K562 (cell line): ENCODE results near the gene FMO1.

ENCODE experiments used
- ATF3 ChIP-seq, 2 experiments: fragments of 450-650 bp in 1 of 2; sonication (generic) in 1 of 2; formaldehyde crosslinking in 1 of 2; IDR thresholded peaks in 1 of 2; conservative IDR thresholded peaks in 1 of 2; 2 replicates each; pipeline versions ENCODE4 v1.6.1 to v1.8.1; 2016 to 2023; ENCODE audit warnings: mild to moderate bottlenecking in 2 of 2, moderate library complexity in 2 of 2, inconsistent platforms in 1 of 2, missing genetic modification reagents in 1 of 2
- BHLHE40 ChIP-seq: IDR thresholded peaks from 2 replicates; pipeline ENCODE4 v1.6.1; 2011; ENCODE audit warnings: low read length, improper control_type of control experiment
- CEBPB ChIP-seq: fragments of 450-650 bp; IDR thresholded peaks from 2 replicates; pipeline ENCODE4 v1.6.1; 2016; ENCODE audit warnings: missing genetic modification characterization, missing compliant biosample characterization
- CEBPZ ChIP-seq: fragments of 150-350 bp; IDR thresholded peaks from 2 replicates; pipeline ENCODE4 v1.6.1; 2014; ENCODE audit warnings: low read depth, mild to moderate bottlenecking, low read length, borderline replicate concordance
- CHCHD3 ChIP-seq: fragments of 250-450 bp; sonication (Bioruptor Pico); IDR thresholded peaks from 2 replicates; pipeline ENCODE4 v2.1.2; 2022; ENCODE audit warnings: mild to moderate bottlenecking
- CHD1 ChIP-seq: fragments of 200-600 bp; sonication (generic); IDR thresholded peaks from one replicate; pipeline ENCODE4 v1.6.1; 2012; ENCODE audit warnings: mild to moderate bottlenecking, moderate library complexity, low read length, inconsistent platforms
- CTCF ChIP-seq, 3 experiments: IDR thresholded peaks in 2 of 3; conservative IDR thresholded peaks in 1 of 3; 2 replicates each; pipeline ENCODE4 v1.5.1; 2011 to 2012; ENCODE audit warnings: low read length in 3 of 3, mild to moderate bottlenecking in 3 of 3, control low read depth in 2 of 3, improper control_type of control experiment in 1 of 3, inconsistent platforms in 1 of 3, low read depth in 1 of 3, mixed read lengths in 1 of 3, moderate library complexity in 1 of 3; ENCODE audit not compliant: insufficient read depth in 2 of 3
- HMGXB4 ChIP-seq: sonication (generic); formaldehyde crosslinking; IDR thresholded peaks from 2 replicates; pipeline ENCODE4 v1.8.1; 2023; ENCODE audit warnings: mild to moderate bottlenecking, missing genetic modification reagents
- JUN ChIP-seq, 2 experiments: sonication (generic) in 1 of 2; formaldehyde crosslinking in 1 of 2; IDR thresholded peaks; 2 replicates each; pipeline versions ENCODE4 v1.6.1 to v1.8.0; 2012 to 2022; ENCODE audit warnings: borderline replicate concordance in 2 of 2, mild to moderate bottlenecking in 2 of 2, improper control_type of control experiment in 1 of 2, low read depth in 1 of 2, low read length in 1 of 2, missing genetic modification reagents in 1 of 2
- KLF16 ChIP-seq: IDR thresholded peaks from 2 replicates; pipeline ENCODE4 v1.6.1; 2016; ENCODE audit warnings: antibody characterized with exemption
- MTA2 ChIP-seq: fragments of 450-650 bp; IDR thresholded peaks from 2 replicates; pipeline ENCODE4 v1.6.1; 2016; ENCODE audit warnings: low read depth
- POLR2A ChIP-seq: fragments of 450-650 bp; conservative IDR thresholded peaks from 2 replicates; pipeline ENCODE4 v1.6.1; 2016
- POLR2AphosphoS5 ChIP-seq: IDR thresholded peaks from 2 replicates; pipeline ENCODE4 v1.6.1; 2011; ENCODE audit warnings: mild to moderate bottlenecking, low read depth, low read length, moderate library complexity; ENCODE audit not compliant: control insufficient read depth, insufficient read depth
- YY1 ChIP-seq, 3 experiments: IDR thresholded peaks; 2 replicates each; pipeline ENCODE4 v1.6.1; 2011; ENCODE audit warnings: low read length in 2 of 3, mild to moderate bottlenecking in 2 of 3, moderate library complexity in 2 of 3, borderline replicate concordance in 1 of 3, control low read depth in 1 of 3, low read depth in 1 of 3; ENCODE audit not compliant: insufficient read depth in 3 of 3, insufficient replicate concordance in 2 of 3, control insufficient read depth in 1 of 3, insufficient read length in 1 of 3; ENCODE audit errors: extremely low read depth in 1 of 3

GRCh38 chr1:171217658-171218443, 30.4 kb upstream of the FMO1 start:
- TF ChIP-seq CHCHD3 (CRISPR knock-in tag), result no peak
- no peak for TF ChIP-seq HMGXB4 (CRISPR knock-in tag)
- TF ChIP-seq POLR2A, result no peak
- no peak for TF ChIP-seq CHD1
- no peak for TF ChIP-seq ATF3 (IDR thresholded peaks at IDR 0.05)
- TF ChIP-seq ATF3 (CRISPR knock-in tag; conservative IDR thresholded peaks at IDR 0.05), result no peak
- TF ChIP-seq CEBPZ, result no peak
- no peak for TF ChIP-seq CTCF (IDR thresholded peaks at IDR 0.05 in 2 of 3, conservative IDR thresholded peaks at IDR 0.05 in 1 of 3; ENCODE audit: insufficient read depth in 2 of 3, low read depth in 1 of 3, low read length in 3 of 3)
- TF ChIP-seq CEBPB, result no peak
- TF ChIP-seq JUN (IDR thresholded peaks at IDR 0.05; ENCODE audit: borderline replicate concordance, low read depth, low read length), result no peak
- TF ChIP-seq JUN (CRISPR knock-in tag; IDR thresholded peaks at IDR 0.05; ENCODE audit: borderline replicate concordance), result no peak
- TF ChIP-seq BHLHE40, result no peak
- TF ChIP-seq MTA2, result no peak
- TF ChIP-seq YY1 (IDR thresholded peaks at IDR 0.05; ENCODE audit: borderline replicate concordance in 1 of 3, control insufficient read depth in 1 of 3, extremely low read depth in 1 of 3, insufficient read depth in 3 of 3, insufficient read length in 1 of 3, insufficient replicate concordance in 2 of 3, low read depth in 1 of 3, low read length in 2 of 3), result no peak
- TF ChIP-seq POLR2AphosphoS5, result no peak
- TF ChIP-seq KLF16, result no peak
